Stimulated activated naive CD8-positive, alpha-beta T cell treated with anti-CD3 and anti-CD28 coated beads, Interleukin-15, amount 100 ng/mL, for 72 hours (primary cell): ENCODE measurements around the gene XRCC3.

Experiments used
- ATAC-seq: fragments of 150-1000 bp; cut with Tn5 transposase; 2 replicates; pipeline ENCODE4 v1.10.0; 2021; ENCODE audit warnings: mild to moderate bottlenecking, moderate library complexity
- DNase-seq, 2 donors: peaks; one replicate each; pipeline ENCODE4 v3.0.0; 2021 to 2022
- H3K27ac Mint-ChIP-seq, 2 donors: one replicate each; pipeline ENCODE4 v1.8.0; 2022; ENCODE audit warnings: mild to moderate bottlenecking in 2 of 2, mixed read lengths in 2 of 2, moderate library complexity in 2 of 2
- H3K27me3 Mint-ChIP-seq: one replicate; pipeline ENCODE4 v1.8.0; 2022; ENCODE audit warnings: mixed read lengths
- H3K4me1 Mint-ChIP-seq: one replicate; pipeline ENCODE4 v1.8.0; 2022; ENCODE audit warnings: mild to moderate bottlenecking, mixed read lengths
- H3K4me3 Mint-ChIP-seq, 2 donors: one replicate each; pipeline ENCODE4 v1.8.0; 2022; ENCODE audit warnings: mild to moderate bottlenecking in 2 of 2, mixed read lengths in 2 of 2, moderate library complexity in 1 of 2
- H3K9me3 Mint-ChIP-seq, 2 donors: one replicate each; pipeline ENCODE4 v1.8.0; 2022; ENCODE audit warnings: mixed read lengths in 2 of 2

Gene XRCC3

GRCh38 chr14:103687712-103688111, 27.5 kb downstream of the XRCC3 start:
- peaks cover 5% of the 10 kb centered on the region for H3K4me1 Mint-ChIP-seq
- no peak overlapping the region for H3K4me3 Mint-ChIP-seq
- H3K27me3 Mint-ChIP-seq, result no peaks in the 10 kb centered on the region
- H3K9me3 Mint-ChIP-seq, result no peaks in the 10 kb centered on the region
- H3K27ac Mint-ChIP-seq, result no peak overlapping the region
- DNase-seq (no peak), ATAC-seq (no peak)

GRCh38 chr14:103686831-103687485, 28.3 kb downstream of the XRCC3 start:
- Mint-ChIP-seq H3K27me3 (no peaks in the 10 kb centered on the region), H3K4me3 (no peak overlapping the region), H3K27ac (no peak overlapping the region), H3K4me1 (peaks cover 5% of the 10 kb centered on the region), H3K9me3 (no peaks in the 10 kb centered on the region)
- ATAC-seq, result no peak
- no peak for DNase-seq

GRCh38 chr14:103685276-103686211, 29.7 kb downstream of the XRCC3 start:
- no peaks in the 10 kb centered on the region for H3K27me3 Mint-ChIP-seq
- peak overlapping the region; percentile 16 to 37 for H3K27ac Mint-ChIP-seq
- H3K9me3 Mint-ChIP-seq, result no peaks in the 10 kb centered on the region
- DNase-seq, result no peak
- ATAC-seq, result no peak
- no peak overlapping the region for H3K4me3 Mint-ChIP-seq
- peaks cover 5% of the 10 kb centered on the region for H3K4me1 Mint-ChIP-seq

- Mint-ChIP-seq H3K4me3 (no peak overlapping the region), H3K9me3 (no peaks in the 10 kb centered on the region), H3K27me3 (no peaks in the 10 kb centered on the region), H3K27ac (no peak overlapping the region), H3K4me1 (peaks cover 5% of the 10 kb centered on the region)
- DNase-seq (no peak), ATAC-seq (no peak)
Observed at GRCh38 chr14:103684871-103685270, 30.4 kb downstream of the XRCC3 start.

- H3K27me3 Mint-ChIP-seq, result no peaks in the 10 kb centered on the region
- no peak overlapping the region for H3K4me3 Mint-ChIP-seq
- H3K27ac Mint-ChIP-seq, result no peak overlapping the region
- ATAC-seq (no peak), DNase-seq (no peak)
- H3K4me1 Mint-ChIP-seq, result peaks cover 6% of the 10 kb centered on the region
- no peaks in the 10 kb centered on the region for H3K9me3 Mint-ChIP-seq
Observed at GRCh38 chr14:103684471-103684870, 30.8 kb downstream of the XRCC3 start.

GRCh38 chr14:103683139-103683538, 32.1 kb downstream of the XRCC3 start:
- ATAC-seq, result no peak
- peaks cover 10% of the 10 kb centered on the region for H3K4me1 Mint-ChIP-seq
- no peaks in the 10 kb centered on the region for H3K9me3 Mint-ChIP-seq
- DNase-seq, result no peak
- H3K27me3 Mint-ChIP-seq, result no peaks in the 10 kb centered on the region
- no peak overlapping the region for H3K4me3 Mint-ChIP-seq
- no peak overlapping the region for H3K27ac Mint-ChIP-seq

- Mint-ChIP-seq H3K9me3 (no peaks in the 10 kb centered on the region), H3K4me1 (peaks cover 10% of the 10 kb centered on the region), H3K4me3 (no peak overlapping the region), H3K27ac (no peak overlapping the region), H3K27me3 (no peaks in the 10 kb centered on the region)
- no peak for DNase-seq
- no peak for ATAC-seq
Observed at GRCh38 chr14:103680491-103681231, 34.6 kb downstream of the XRCC3 start.

GRCh38 chr14:103679351-103679750, 35.9 kb downstream of the XRCC3 start:
- no peak overlapping the region for H3K4me3 Mint-ChIP-seq
- peak; percentile 97 for ATAC-seq
- DNase-seq, result peak; percentile 28 to 36
- H3K9me3 Mint-ChIP-seq, result no peaks in the 10 kb centered on the region
- no peaks in the 10 kb centered on the region for H3K27me3 Mint-ChIP-seq
- H3K4me1 Mint-ChIP-seq, result peaks cover 10% of the 10 kb centered on the region
- no peak overlapping the region for H3K27ac Mint-ChIP-seq

- Mint-ChIP-seq H3K9me3 (no peaks in the 10 kb centered on the region), H3K4me3 (no peak overlapping the region), H3K27ac (peak overlapping the region in 1 of 2 donors; percentile 27), H3K27me3 (no peaks in the 10 kb centered on the region), H3K4me1 (peaks cover 10% of the 10 kb centered on the region)
- ATAC-seq (no peak), DNase-seq (no peak)
Observed at GRCh38 chr14:103676881-103677675, 38.2 kb downstream of the XRCC3 start.

GRCh38 chr14:103675957-103676356, 39.3 kb downstream of the XRCC3 start:
- H3K4me1 Mint-ChIP-seq, result peaks cover 10% of the 10 kb centered on the region
- H3K27me3 Mint-ChIP-seq, result no peaks in the 10 kb centered on the region
- DNase-seq (no peak), ATAC-seq (no peak)
- no peak overlapping the region for H3K27ac Mint-ChIP-seq
- no peaks in the 10 kb centered on the region for H3K9me3 Mint-ChIP-seq
- no peak overlapping the region for H3K4me3 Mint-ChIP-seq

GRCh38 chr14:103671911-103672310, 43.3 kb downstream of the XRCC3 start:
- Mint-ChIP-seq H3K4me3 (no peak overlapping the region), H3K9me3 (no peaks in the 10 kb centered on the region), H3K27ac (no peak overlapping the region), H3K4me1 (no peaks in the 10 kb centered on the region), H3K27me3 (no peaks in the 10 kb centered on the region)
- DNase-seq (no peak), ATAC-seq (no peak)

GRCh38 chr14:103669370-103669769, 45.9 kb downstream of the XRCC3 start:
- no peak for DNase-seq
- Mint-ChIP-seq H3K27ac (no peak overlapping the region), H3K27me3 (no peaks in the 10 kb centered on the region), H3K4me1 (no peaks in the 10 kb centered on the region), H3K4me3 (no peak overlapping the region), H3K9me3 (no peaks in the 10 kb centered on the region)
- ATAC-seq, result no peak

GRCh38 chr14:103668117-103668516, 47.1 kb downstream of the XRCC3 start:
- Mint-ChIP-seq H3K27me3 (no peaks in the 10 kb centered on the region), H3K27ac (no peak overlapping the region), H3K9me3 (no peaks in the 10 kb centered on the region), H3K4me3 (no peak overlapping the region), H3K4me1 (no peaks in the 10 kb centered on the region)
- DNase-seq (no peak), ATAC-seq (no peak)

- H3K4me1 Mint-ChIP-seq, result no peaks in the 10 kb centered on the region
- no peak for ATAC-seq
- no peak overlapping the region for H3K4me3 Mint-ChIP-seq
Observed at GRCh38 chr14:103667671-103668070, 47.6 kb downstream of the XRCC3 start.

GRCh38 chr14:103663506-103663905, 51.7 kb downstream of the XRCC3 start:
- H3K4me3 Mint-ChIP-seq, result no peak overlapping the region
- no peaks in the 10 kb centered on the region for H3K27me3 Mint-ChIP-seq
- H3K9me3 Mint-ChIP-seq, result no peaks in the 10 kb centered on the region
- H3K27ac Mint-ChIP-seq, result no peak overlapping the region
- no peak for DNase-seq
- ATAC-seq, result no peak
- no peaks in the 10 kb centered on the region for H3K4me1 Mint-ChIP-seq

More at GRCh38 chr14:103667671-103668070, 47.6 kb downstream of the XRCC3 start:
- Mint-ChIP-seq H3K27ac (no peak overlapping the region), H3K9me3 (no peaks in the 10 kb centered on the region), H3K27me3 (no peaks in the 10 kb centered on the region)
- DNase-seq, result no peak
